Tibial nerve (tissue), 4 donors: Measurements from ENCODE around the gene ISM1. TPM values are rescaled to one million over a fixed set of nuclear protein-coding genes. Genes with fewer than 3 reads are reported as not detected.

Experiments
- DNase-seq, 2 donors: peaks; one replicate each; pipeline ENCODE4 v3.0.0-alpha.2; 2019; ENCODE audit warnings: low spot score in 2 of 2
- H3K27ac ChIP-seq, 4 donors: fragments of 200-600 bp; sonication (generic) in 3 of 4; one replicate each; pipeline ENCODE4 v1.5.1; 2017 to 2019; ENCODE audit warnings: mild to moderate bottlenecking in 1 of 4
- H3K27me3 ChIP-seq, 2 donors: fragments of 200-600 bp; sonication (generic) in 1 of 2; one replicate each; pipeline versions ENCODE4 v1.5.1 to v1.6.0; 2017 to 2019
- H3K36me3 ChIP-seq, 3 donors: fragments of 200-600 bp; sonication (generic); one replicate each; pipeline ENCODE4 v1.5.1; 2018 to 2019
- H3K4me1 ChIP-seq, 4 donors: fragments of 200-600 bp; sonication (generic) in 3 of 4; one replicate each; pipeline ENCODE4 v1.5.1; 2017 to 2019
- H3K4me3 ChIP-seq, 4 donors: fragments of 200-600 bp; sonication (generic) in 3 of 4; one replicate each; pipeline ENCODE4 v1.5.1; 2017 to 2019; ENCODE audit warnings: mild to moderate bottlenecking in 1 of 4, moderate library complexity in 1 of 4
- H3K9me3 ChIP-seq, 4 donors: fragments of 200-600 bp; sonication (generic) in 3 of 4; one replicate each; pipeline ENCODE4 v1.5.1; 2017 to 2019
- CTCF ChIP-seq, 5 experiments: fragments of 200-600 bp in 3 of 5; fragments of 450-650 bp in 2 of 5; sonication (generic) in 3 of 5; IDR thresholded peaks; one replicate each; pipeline ENCODE4 v1.5.1; 2016 to 2019; ENCODE audit warnings: antibody characterized with exemption in 5 of 5, mild to moderate bottlenecking in 3 of 5, moderate library complexity in 2 of 5
- EP300 ChIP-seq, 2 donors: sonication (generic); formaldehyde crosslinking; IDR thresholded peaks; one replicate each; pipeline ENCODE4 v1.6.1; 2017; ENCODE audit warnings: antibody characterized with exemption in 2 of 2, mild to moderate bottlenecking in 1 of 2
- POLR2A ChIP-seq, 2 donors: fragments of 450-650 bp; IDR thresholded peaks; one replicate each; pipeline ENCODE4 v1.6.1; 2017; ENCODE audit warnings: antibody characterized with exemption in 2 of 2, mild to moderate bottlenecking in 2 of 2, moderate library complexity in 2 of 2
- WGBS, 2 donors: methylation state at CpG; one replicate each; pipeline ENCODE4 v1.1.5; 2018; 5-methylcytosine and 5-hydroxymethylcytosine counted together
- total RNA-seq, 4 donors: library from RNA; depleted of rRNA; stranded (reverse); fragments of >200 nt; gene quantifications; one replicate each; pipeline ENCODE4 v1.1.0, GENCODE V29; 2016

ISM1 gene
- total RNA-seq, 4 donors from 2014 or later = 19.3 to 47.3 (median 24.7) TPM

GRCh38 chr20:13213335-13213734 is 7.7 kb upstream of the ISM1 start:
- no peak for DNase-seq
- no peak for TF ChIP-seq POLR2A (IDR thresholded peaks at IDR 0.05)
- H3K4me3 ChIP-seq = no peak overlapping the region
- H3K27me3 ChIP-seq = peaks cover 0 to 26% of the 10 kb centered on the region in 2 donors
- 81 to 85% methylated on average over 1 of the region's 1 CpG for WGBS, 2 donors
- no peak overlapping the region for H3K27ac ChIP-seq
- H3K36me3 ChIP-seq = no peaks in the 10 kb centered on the region
- no peaks in the 10 kb centered on the region for H3K9me3 ChIP-seq
- no peaks in the 10 kb centered on the region for H3K4me1 ChIP-seq

DNA sequence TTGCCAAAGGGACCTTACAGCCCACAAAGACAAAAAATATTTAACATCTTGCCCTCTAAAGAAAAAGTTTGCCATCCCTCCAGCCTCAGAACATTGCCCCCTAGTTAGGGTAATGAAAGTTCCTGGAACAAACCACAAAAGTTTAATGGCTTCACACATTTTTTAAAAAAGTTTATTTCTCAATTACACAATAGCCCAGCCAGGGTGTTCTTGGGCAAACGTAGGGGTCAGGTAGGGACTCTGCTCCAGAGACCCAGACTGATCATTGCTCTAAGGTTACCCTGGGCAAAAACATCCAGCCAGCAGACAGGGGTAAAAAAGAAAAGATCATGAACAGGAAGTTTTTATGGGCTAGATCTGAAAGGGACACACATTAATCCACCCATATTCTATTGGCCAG is 4.5 kb upstream of the ISM1 start:
- 30 to 38% methylated on average over 1 of the region's 1 CpG for WGBS, 2 donors
- Histone ChIP-seq H3K27me3 (peaks cover 0 to 51% of the 10 kb centered on the region in 2 donors), H3K36me3 (no peaks in the 10 kb centered on the region), H3K9me3 (no peaks in the 10 kb centered on the region), H3K4me3 (no peak overlapping the region), H3K27ac (no peak overlapping the region), H3K4me1 (peaks cover 0 to 21% (median 14%) of the 10 kb centered on the region in 4 donors)
- DNase-seq = no peak
- TF ChIP-seq EP300 (IDR thresholded peaks at IDR 0.05) (no peak), POLR2A (IDR thresholded peaks at IDR 0.05) (no peak), CTCF (IDR thresholded peaks at IDR 0.05) (no peak)

GRCh38 chr20:13219327-13220193 is 1.5 kb upstream of the ISM1 start:
- no peak for DNase-seq
- Histone ChIP-seq H3K9me3 (no peaks in the 10 kb centered on the region), H3K4me3 (peak overlapping the region; percentile 43 to 68 (median 50)), H3K4me1 (peaks cover 0 to 29% (median 14%) of the 10 kb centered on the region in 4 donors), H3K27ac (no peak overlapping the region), H3K36me3 (no peaks in the 10 kb centered on the region), H3K27me3 (peaks cover 0 to 64% of the 10 kb centered on the region in 2 donors)
- TF ChIP-seq EP300 (IDR thresholded peaks at IDR 0.05) (no peak), POLR2A (IDR thresholded peaks at IDR 0.05) (no peak), CTCF (IDR thresholded peaks at IDR 0.05) (no peak)
- WGBS, 2 donors = 9 to 11% methylated on average over 38 of the region's 38 CpGs

GRCh38 chr20:13220194-13220903 is 725 bp upstream of the ISM1 start:
- Histone ChIP-seq H3K27me3 (peaks cover 0 to 64% of the 10 kb centered on the region in 2 donors), H3K9me3 (no peaks in the 10 kb centered on the region), H3K27ac (peak overlapping the region in 3 of 4 donors; percentile 16 to 72 (median 16)), H3K4me3 (peak overlapping the region; percentile 43 to 68 (median 50)), H3K36me3 (no peaks in the 10 kb centered on the region), H3K4me1 (peaks cover 0 to 29% (median 14%) of the 10 kb centered on the region in 4 donors)
- TF ChIP-seq EP300 (IDR thresholded peaks at IDR 0.05) (peak in 1 of 2 donors; percentile 80), CTCF (IDR thresholded peaks at IDR 0.05) (no peak), POLR2A (IDR thresholded peaks at IDR 0.05) (peak in 1 of 2 donors; percentile 47)
- WGBS, 2 donors = 1% methylated on average over 27 to 38 of the region's 63 CpGs
- DNase-seq = peak; percentile 58 to 71

DNA sequence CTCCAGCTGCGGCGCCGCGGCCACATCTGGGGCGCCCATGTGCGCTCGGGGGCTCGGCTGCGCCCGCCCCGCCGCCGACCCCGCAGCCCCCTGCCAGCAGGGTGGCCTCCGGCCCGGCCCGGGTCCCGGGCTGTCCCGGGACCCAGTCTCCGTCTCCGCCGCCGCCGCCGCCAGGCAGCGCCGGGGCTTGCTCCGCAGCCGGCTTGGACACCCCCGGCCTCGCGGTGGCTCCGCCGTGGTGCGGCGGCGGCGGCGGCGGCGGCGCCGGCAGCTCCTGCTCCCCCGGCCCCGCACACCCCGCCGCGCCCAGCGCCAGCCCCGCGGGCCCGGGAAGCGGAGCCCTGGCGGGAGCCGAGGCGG is 219 bp downstream of the ISM1 start:
- no peaks in the 10 kb centered on the region for H3K9me3 ChIP-seq
- peaks cover 0 to 29% (median 14%) of the 10 kb centered on the region in 4 donors for H3K4me1 ChIP-seq
- peaks cover 0 to 54% of the 10 kb centered on the region in 2 donors for H3K27me3 ChIP-seq
- peak overlapping the region in 1 of 4 donors; percentile 72 for H3K27ac ChIP-seq
- 0 to 2% methylated on average over 9 to 18 of the region's 56 CpGs for WGBS, 2 donors
- TF ChIP-seq CTCF (IDR thresholded peaks at IDR 0.05) (no peak), POLR2A (IDR thresholded peaks at IDR 0.05) (no peak), EP300 (IDR thresholded peaks at IDR 0.05) (no peak)
- no peak for DNase-seq
- no peaks in the 10 kb centered on the region for H3K36me3 ChIP-seq
- peak overlapping the region in 2 of 4 donors; percentile 43 to 68 for H3K4me3 ChIP-seq
